K562 (cell line): ENCODE results near the gene GRAMD2A. TPM values are rescaled to one million over a fixed set of nuclear protein-coding genes. Genes with fewer than 3 reads are reported as not detected.

ENCODE experiments used
- ATF7 ChIP-seq: fragments of 450-650 bp; IDR thresholded peaks from 2 replicates; pipeline ENCODE4 v1.7.1; 2014; ENCODE audit warnings: mild to moderate bottlenecking, moderate library complexity
- DPF2 ChIP-seq: fragments of 450-650 bp; IDR thresholded peaks from 2 replicates; pipeline ENCODE4 v1.6.1; 2016
- ESRRA ChIP-seq: fragments of 450-650 bp; IDR thresholded peaks from 2 replicates; pipeline ENCODE4 v1.6.1; 2014; ENCODE audit warnings: low read depth, mild to moderate bottlenecking, moderate library complexity, borderline replicate concordance
- HNRNPH1 ChIP-seq: fragments of 200-400 bp; formaldehyde crosslinking; optimal IDR thresholded peaks from 2 replicates; pipeline ENCODE3; 2017; ENCODE audit warnings: low read depth, mild to moderate bottlenecking, low read length, moderate library complexity
- JUND ChIP-seq, 2 experiments: IDR thresholded peaks; 2 replicates in 1 of 2; 3 replicates in 1 of 2; pipeline ENCODE4 v1.6.1; 2011; ENCODE audit warnings: borderline replicate concordance in 2 of 2, low read depth in 2 of 2, low read length in 2 of 2, improper control_type of control experiment in 1 of 2, missing biosample characterization in 1 of 2, missing genetic modification characterization in 1 of 2, missing genetic modification reagents in 1 of 2
- MAZ ChIP-seq, 2 experiments: fragments of 450-650 bp in 1 of 2; sonication (generic) in 1 of 2; formaldehyde crosslinking; IDR thresholded peaks in 1 of 2; conservative IDR thresholded peaks in 1 of 2; 2 replicates each; pipeline versions ENCODE4 v1.4.0 to v1.5.0; 2020; ENCODE audit warnings: mild to moderate bottlenecking in 1 of 2, missing genetic modification reagents in 1 of 2
- NR2C1 ChIP-seq, 2 experiments: fragments of 450-650 bp; IDR thresholded peaks; 2 replicates each; pipeline ENCODE4 v1.6.1; 2017; ENCODE audit warnings: mild to moderate bottlenecking in 2 of 2, antibody characterized with exemption in 1 of 2, inconsistent platforms in 1 of 2, missing compliant biosample characterization in 1 of 2, missing genetic modification characterization in 1 of 2
- RAD21 ChIP-seq, 2 experiments: fragments of 250-450 bp in 1 of 2; fragments of 450-650 bp in 1 of 2; sonication (Bioruptor Pico) in 1 of 2; formaldehyde crosslinking in 1 of 2; IDR thresholded peaks in 1 of 2; conservative IDR thresholded peaks in 1 of 2; 2 replicates each; pipeline versions ENCODE4 v1.4.0 to v1.8.0; 2020 to 2022; ENCODE audit warnings: mild to moderate bottlenecking in 2 of 2, moderate library complexity in 1 of 2
- ZFPM2 ChIP-seq: fragments of 250-450 bp; sonication (Bioruptor Pico); IDR thresholded peaks from 2 replicates; pipeline ENCODE4 v1.5.1; 2022; ENCODE audit warnings: mild to moderate bottlenecking
- ZFX ChIP-seq: sonication (generic); formaldehyde crosslinking; IDR thresholded peaks from 2 replicates; pipeline ENCODE4 v1.8.0; 2022; ENCODE audit warnings: mild to moderate bottlenecking, missing genetic modification reagents, moderate library complexity
- ZKSCAN3 ChIP-seq: fragments of 250-450 bp; sonication (Bioruptor Pico); IDR thresholded peaks from 2 replicates; pipeline ENCODE4 v1.4.0; 2020
- ZNF431 ChIP-seq: sonication (generic); formaldehyde crosslinking; IDR thresholded peaks from 2 replicates; pipeline ENCODE4 v1.8.0; 2022; ENCODE audit warnings: mild to moderate bottlenecking, missing genetic modification reagents
- ZNF785 ChIP-seq: fragments of 250-450 bp; sonication (Bioruptor Pico); IDR thresholded peaks from 2 replicates; pipeline ENCODE4 v1.4.0; 2020; ENCODE audit warnings: mild to moderate bottlenecking
- polyA plus RNA-seq, 8 experiments: library from polyadenylated mRNA; depleted of rRNA in 4 of 8; stranded (reverse) in 5 of 8; unstranded in 3 of 8; fragments of >200 nt; fragmentation: Nextera tagmentation in 2 of 8; fragmentation: Illumina TruSeq in 1 of 8; extraction: Ambion mirVana in 2 of 8; extraction: Trizol in 1 of 8; gene quantifications; 2 replicates each; pipeline versions ENCODE4 v1.2.1 to v1.2.3, GENCODE V29; 2011 to 2014; ENCODE audit warnings: inconsistent platforms in 1 of 8, missing spikeins in 1 of 8
- total RNA-seq, 7 experiments: library from RNA; depleted of rRNA in 6 of 7; stranded (reverse); fragments of >200 nt in 6 of 7; fragmentation: Illumina TruSeq in 2 of 7; extraction: Trizol in 2 of 7; gene quantifications; 2 replicates each; pipeline versions ENCODE4 v1.2.1 to v1.2.3, GENCODE V29; 2011 to 2021; ENCODE audit warnings: low replicate concordance in 1 of 7
- TF ChIP-seq, protein P1 (sequence below): fragments of 450-650 bp; IDR thresholded peaks from 2 replicates; pipeline ENCODE4 v1.7.1; 2018; ENCODE audit warnings: mild to moderate bottlenecking, low read depth; ENCODE audit not compliant: partially characterized antibody
- TF ChIP-seq, protein P2 (sequence below): fragments of 250-450 bp; sonication (Bioruptor Pico); IDR thresholded peaks from 2 replicates; pipeline ENCODE4 v1.4.0; 2020; ENCODE audit warnings: mild to moderate bottlenecking, moderate library complexity
- TF ChIP-seq, protein P3 (sequence below): fragments of 450-650 bp; IDR thresholded peaks from 2 replicates; pipeline ENCODE4 v1.6.1; 2017; ENCODE audit warnings: antibody characterized with exemption, mild to moderate bottlenecking
- TF ChIP-seq, protein P4 (sequence below): fragments of 450-650 bp; formaldehyde crosslinking; IDR thresholded peaks from 2 replicates; pipeline ENCODE4 v1.4.0; 2020; ENCODE audit warnings: mild to moderate bottlenecking, moderate library complexity

GRAMD2A gene
- total and polyA plus RNA-seq, 9 of the 15 experiments (the other 6 are each of a cell fraction or from before 2014, with no cell fraction given), result 0.08 to 0.22 TPM; not detected in 7

DNA sequence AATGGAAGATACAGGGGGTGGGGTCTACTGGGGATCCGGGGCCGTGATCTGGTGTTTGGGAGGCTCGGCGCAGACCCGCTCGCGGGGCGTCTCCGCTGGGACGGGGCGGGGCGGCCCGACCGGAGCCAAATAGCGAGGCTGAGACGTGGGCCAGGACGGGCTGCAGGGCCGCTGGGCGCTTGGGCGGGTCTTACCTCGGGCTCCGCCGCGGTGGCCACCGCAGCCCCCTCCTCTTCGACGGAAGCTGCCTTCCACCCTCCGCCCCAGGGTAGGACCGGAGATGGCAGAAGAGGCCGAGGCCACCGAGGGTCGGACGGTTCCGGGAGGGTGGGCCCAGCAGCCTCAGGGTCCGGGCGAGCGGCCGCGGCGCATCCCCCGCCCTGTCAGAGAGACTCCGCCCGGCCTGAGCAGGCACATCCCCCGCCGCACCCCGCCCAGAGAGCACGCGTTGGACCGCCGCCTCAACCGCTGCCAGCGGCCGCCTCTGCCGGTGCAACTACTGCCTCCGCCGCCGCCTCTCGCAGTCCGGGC is 80.0 kb downstream of the GRAMD2A start (continued):
- TF ChIP-seq, protein P1, sequence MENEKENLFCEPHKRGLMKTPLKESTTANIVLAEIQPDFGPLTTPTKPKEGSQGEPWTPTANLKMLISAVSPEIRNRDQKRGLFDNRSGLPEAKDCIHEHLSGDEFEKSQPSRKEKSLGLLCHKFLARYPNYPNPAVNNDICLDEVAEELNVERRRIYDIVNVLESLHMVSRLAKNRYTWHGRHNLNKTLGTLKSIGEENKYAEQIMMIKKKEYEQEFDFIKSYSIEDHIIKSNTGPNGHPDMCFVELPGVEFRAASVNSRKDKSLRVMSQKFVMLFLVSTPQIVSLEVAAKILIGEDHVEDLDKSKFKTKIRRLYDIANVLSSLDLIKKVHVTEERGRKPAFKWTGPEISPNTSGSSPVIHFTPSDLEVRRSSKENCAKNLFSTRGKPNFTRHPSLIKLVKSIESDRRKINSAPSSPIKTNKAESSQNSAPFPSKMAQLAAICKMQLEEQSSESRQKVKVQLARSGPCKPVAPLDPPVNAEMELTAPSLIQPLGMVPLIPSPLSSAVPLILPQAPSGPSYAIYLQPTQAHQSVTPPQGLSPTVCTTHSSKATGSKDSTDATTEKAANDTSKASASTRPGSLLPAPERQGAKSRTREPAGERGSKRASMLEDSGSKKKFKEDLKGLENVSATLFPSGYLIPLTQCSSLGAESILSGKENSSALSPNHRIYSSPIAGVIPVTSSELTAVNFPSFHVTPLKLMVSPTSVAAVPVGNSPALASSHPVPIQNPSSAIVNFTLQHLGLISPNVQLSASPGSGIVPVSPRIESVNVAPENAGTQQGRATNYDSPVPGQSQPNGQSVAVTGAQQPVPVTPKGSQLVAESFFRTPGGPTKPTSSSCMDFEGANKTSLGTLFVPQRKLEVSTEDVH, result no peak
- TF ChIP-seq MAZ (CRISPR knock-in tag; conservative IDR thresholded peaks at IDR 0.05 in 1 of 2, IDR thresholded peaks at IDR 0.05 in 1 of 2) (peak in 1 of 2 experiments; percentile 63; a peak in 2 of 4 replicates), ZNF431 (no peak; the same call in 1 of the 2 replicates), ZNF785 (CRISPR knock-in tag) (no peak), HNRNPH1 (no peak), DPF2 (no peak), JUND (IDR thresholded peaks at IDR 0.05; ENCODE audit: borderline replicate concordance, low read depth, low read length) (no peak), JUND (tag; IDR thresholded peaks at IDR 0.05; ENCODE audit: borderline replicate concordance, low read depth, low read length) (no peak), ZFX (CRISPR knock-in tag) (peak; percentile 70), NR2C1 (IDR thresholded peaks at IDR 0.05) (no peak), NR2C1 (tag; IDR thresholded peaks at IDR 0.05) (no peak), ZFPM2 (CRISPR knock-in tag) (no peak), ZKSCAN3 (CRISPR knock-in tag) (no peak), ESRRA (0 out of 2 replicates have a peak, but pooled peaks have one; percentile 17), ATF7 (no peak), RAD21 (CRISPR knock-in tag; conservative IDR thresholded peaks at IDR 0.05 in 1 of 2, IDR thresholded peaks at IDR 0.05 in 1 of 2) (no peak)
- TF ChIP-seq, protein P2, sequence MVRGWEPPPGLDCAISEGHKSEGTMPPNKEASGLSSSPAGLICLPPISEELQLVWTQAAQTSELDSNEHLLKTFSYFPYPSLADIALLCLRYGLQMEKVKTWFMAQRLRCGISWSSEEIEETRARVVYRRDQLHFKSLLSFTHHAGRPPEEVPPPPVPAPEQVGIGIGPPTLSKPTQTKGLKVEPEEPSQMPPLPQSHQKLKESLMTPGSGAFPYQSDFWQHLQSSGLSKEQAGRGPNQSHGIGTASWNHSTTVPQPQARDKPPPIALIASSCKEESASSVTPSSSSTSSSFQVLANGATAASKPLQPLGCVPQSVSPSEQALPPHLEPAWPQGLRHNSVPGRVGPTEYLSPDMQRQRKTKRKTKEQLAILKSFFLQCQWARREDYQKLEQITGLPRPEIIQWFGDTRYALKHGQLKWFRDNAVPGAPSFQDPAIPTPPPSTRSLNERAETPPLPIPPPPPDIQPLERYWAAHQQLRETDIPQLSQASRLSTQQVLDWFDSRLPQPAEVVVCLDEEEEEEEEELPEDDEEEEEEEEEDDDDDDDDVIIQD, result no peak
- TF ChIP-seq, protein P3, sequence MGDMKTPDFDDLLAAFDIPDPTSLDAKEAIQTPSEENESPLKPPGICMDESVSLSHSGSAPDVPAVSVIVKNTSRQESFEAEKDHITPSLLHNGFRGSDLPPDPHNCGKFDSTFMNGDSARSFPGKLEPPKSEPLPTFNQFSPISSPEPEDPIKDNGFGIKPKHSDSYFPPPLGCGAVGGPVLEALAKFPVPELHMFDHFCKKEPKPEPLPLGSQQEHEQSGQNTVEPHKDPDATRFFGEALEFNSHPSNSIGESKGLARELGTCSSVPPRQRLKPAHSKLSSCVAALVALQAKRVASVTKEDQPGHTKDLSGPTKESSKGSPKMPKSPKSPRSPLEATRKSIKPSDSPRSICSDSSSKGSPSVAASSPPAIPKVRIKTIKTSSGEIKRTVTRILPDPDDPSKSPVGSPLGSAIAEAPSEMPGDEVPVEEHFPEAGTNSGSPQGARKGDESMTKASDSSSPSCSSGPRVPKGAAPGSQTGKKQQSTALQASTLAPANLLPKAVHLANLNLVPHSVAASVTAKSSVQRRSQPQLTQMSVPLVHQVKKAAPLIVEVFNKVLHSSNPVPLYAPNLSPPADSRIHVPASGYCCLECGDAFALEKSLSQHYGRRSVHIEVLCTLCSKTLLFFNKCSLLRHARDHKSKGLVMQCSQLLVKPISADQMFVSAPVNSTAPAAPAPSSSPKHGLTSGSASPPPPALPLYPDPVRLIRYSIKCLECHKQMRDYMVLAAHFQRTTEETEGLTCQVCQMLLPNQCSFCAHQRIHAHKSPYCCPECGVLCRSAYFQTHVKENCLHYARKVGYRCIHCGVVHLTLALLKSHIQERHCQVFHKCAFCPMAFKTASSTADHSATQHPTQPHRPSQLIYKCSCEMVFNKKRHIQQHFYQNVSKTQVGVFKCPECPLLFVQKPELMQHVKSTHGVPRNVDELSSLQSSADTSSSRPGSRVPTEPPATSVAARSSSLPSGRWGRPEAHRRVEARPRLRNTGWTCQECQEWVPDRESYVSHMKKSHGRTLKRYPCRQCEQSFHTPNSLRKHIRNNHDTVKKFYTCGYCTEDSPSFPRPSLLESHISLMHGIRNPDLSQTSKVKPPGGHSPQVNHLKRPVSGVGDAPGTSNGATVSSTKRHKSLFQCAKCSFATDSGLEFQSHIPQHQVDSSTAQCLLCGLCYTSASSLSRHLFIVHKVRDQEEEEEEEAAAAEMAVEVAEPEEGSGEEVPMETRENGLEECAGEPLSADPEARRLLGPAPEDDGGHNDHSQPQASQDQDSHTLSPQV, result no peak
- TF ChIP-seq, protein P4, sequence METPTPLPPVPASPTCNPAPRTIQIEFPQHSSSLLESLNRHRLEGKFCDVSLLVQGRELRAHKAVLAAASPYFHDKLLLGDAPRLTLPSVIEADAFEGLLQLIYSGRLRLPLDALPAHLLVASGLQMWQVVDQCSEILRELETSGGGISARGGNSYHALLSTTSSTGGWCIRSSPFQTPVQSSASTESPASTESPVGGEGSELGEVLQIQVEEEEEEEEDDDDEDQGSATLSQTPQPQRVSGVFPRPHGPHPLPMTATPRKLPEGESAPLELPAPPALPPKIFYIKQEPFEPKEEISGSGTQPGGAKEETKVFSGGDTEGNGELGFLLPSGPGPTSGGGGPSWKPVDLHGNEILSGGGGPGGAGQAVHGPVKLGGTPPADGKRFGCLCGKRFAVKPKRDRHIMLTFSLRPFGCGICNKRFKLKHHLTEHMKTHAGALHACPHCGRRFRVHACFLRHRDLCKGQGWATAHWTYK (CRISPR knock-in tag), result no peak
